ENCODE measurements around the gene NEDD8. TPM values are rescaled to one million over a fixed set of nuclear protein-coding genes. Genes with fewer than 3 reads are reported as not detected.

The NEDD8 gene
- total RNA-seq, 4 donors from 2014 or later = 42.2 to 113 (median 69.9) TPM

GRCh38 chr14:24181371-24182077, 50.6 kb downstream of the NEDD8 start:
- peaks cover 5 to 11% (median 6%) of the 10 kb centered on the region in 4 donors for H3K4me1 ChIP-seq
- peak overlapping the region in 1 of 4 donors; percentile 68 for H3K27ac ChIP-seq
- in situ Hi-C loops (cut with MboI; ENCODE audit: low pct_ligation_motif_present in 1 of 4, low pct_unique_long_range_greater_than_20kb in 1 of 4, low sequenced_read_pairs in 3 of 4) = no loop called here
- TF ChIP-seq, protein P1, sequence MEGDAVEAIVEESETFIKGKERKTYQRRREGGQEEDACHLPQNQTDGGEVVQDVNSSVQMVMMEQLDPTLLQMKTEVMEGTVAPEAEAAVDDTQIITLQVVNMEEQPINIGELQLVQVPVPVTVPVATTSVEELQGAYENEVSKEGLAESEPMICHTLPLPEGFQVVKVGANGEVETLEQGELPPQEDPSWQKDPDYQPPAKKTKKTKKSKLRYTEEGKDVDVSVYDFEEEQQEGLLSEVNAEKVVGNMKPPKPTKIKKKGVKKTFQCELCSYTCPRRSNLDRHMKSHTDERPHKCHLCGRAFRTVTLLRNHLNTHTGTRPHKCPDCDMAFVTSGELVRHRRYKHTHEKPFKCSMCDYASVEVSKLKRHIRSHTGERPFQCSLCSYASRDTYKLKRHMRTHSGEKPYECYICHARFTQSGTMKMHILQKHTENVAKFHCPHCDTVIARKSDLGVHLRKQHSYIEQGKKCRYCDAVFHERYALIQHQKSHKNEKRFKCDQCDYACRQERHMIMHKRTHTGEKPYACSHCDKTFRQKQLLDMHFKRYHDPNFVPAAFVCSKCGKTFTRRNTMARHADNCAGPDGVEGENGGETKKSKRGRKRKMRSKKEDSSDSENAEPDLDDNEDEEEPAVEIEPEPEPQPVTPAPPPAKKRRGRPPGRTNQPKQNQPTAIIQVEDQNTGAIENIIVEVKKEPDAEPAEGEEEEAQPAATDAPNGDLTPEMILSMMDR (IDR thresholded peaks at IDR 0.05) = no peak
- peak in 1 of 3 donors; percentile 6 for TF ChIP-seq POLR2AphosphoS5 (IDR thresholded peaks at IDR 0.05)
- WGBS, 2 donors (ENCODE audit: low coverage in 1 of 2) = 93% methylated on average over 19 of the region's 19 CpGs; no CpG with 5 or more reads in 1 of the 2 donors
- H3K9me3 ChIP-seq = no peaks in the 10 kb centered on the region
- H3K27me3 ChIP-seq = no peaks in the 10 kb centered on the region
- intact Hi-C loops (cut with DNase I; ENCODE audit: low total_unique reads) = no loop called here
- DNase-seq = no peak
- peaks cover 0 to 33% (median 3%) of the 10 kb centered on the region in 4 donors for H3K36me3 ChIP-seq
- H3K4me3 ChIP-seq = no peak overlapping the region

- Histone ChIP-seq H3K4me1 (peaks cover 5 to 11% (median 6%) of the 10 kb centered on the region in 4 donors), H3K27me3 (no peaks in the 10 kb centered on the region), H3K36me3 (peaks cover 0 to 33% (median 3%) of the 10 kb centered on the region in 4 donors), H3K9me3 (no peaks in the 10 kb centered on the region), H3K4me3 (no peak overlapping the region), H3K27ac (peak overlapping the region; percentile 68 to 78 (median 72))
- intact Hi-C loops (cut with DNase I; ENCODE audit: low total_unique reads) = no loop called here
- no peak for DNase-seq
- 53 to 62% methylated on average over 3 to 18 of the region's 18 CpGs for WGBS, 2 donors (ENCODE audit: low coverage in 1 of 2)
- in situ Hi-C loops (cut with MboI; ENCODE audit: low pct_ligation_motif_present in 1 of 4, low pct_unique_long_range_greater_than_20kb in 1 of 4, low sequenced_read_pairs in 3 of 4) = no loop called here
- TF ChIP-seq EP300 (IDR thresholded peaks at IDR 0.05; ENCODE audit: low read depth) = no peak
- TF ChIP-seq, protein P1 (IDR thresholded peaks at IDR 0.05) = no peak
- no peak for TF ChIP-seq POLR2AphosphoS5 (IDR thresholded peaks at IDR 0.05)
- no peak for TF ChIP-seq POLR2A (IDR thresholded peaks at IDR 0.05)
These were observed 52.0 kb downstream of the NEDD8 start for GRCh38 chr14:24179961-24180796.

DNA sequence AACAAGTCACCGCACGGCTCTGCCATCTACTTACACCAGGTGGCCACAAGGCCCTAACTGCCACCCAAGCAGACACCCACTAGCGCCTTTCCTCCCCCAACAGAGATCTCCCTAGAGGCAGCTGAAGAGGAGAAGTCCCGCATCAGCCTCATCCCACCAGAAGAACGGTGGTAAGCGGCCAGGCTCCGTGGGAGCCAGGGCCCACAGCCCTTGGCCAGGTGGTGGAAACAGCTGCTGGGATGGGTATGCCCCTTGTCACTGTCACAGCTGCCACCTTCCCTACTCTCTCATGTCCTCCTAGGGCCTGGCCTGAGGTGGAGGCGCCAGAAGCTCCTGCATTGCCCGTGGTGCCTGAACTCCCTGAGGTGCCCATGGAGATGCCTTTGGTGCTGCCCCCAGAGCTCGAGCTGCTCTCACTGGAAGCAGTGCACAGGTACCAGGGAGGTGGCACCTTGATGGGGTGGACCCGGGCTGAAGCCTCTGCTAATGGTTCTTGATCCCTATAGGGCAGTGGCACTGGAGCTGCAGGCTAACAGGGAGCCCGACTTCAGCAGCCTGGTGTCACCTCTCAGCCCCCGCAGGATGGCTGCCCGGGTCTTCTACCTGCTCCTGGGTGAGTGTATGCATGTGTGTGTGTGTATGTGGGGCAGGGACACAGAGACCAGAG, 52.7 kb downstream of the NEDD8 start:
- in situ Hi-C loops (cut with MboI; ENCODE audit: low pct_ligation_motif_present in 1 of 4, low pct_unique_long_range_greater_than_20kb in 1 of 4, low sequenced_read_pairs in 3 of 4) = no loop called here
- H3K36me3 ChIP-seq = peaks cover 0 to 30% (median 3%) of the 10 kb centered on the region in 4 donors

More for the DNA sequence above, 52.7 kb downstream of the NEDD8 start:
- Histone ChIP-seq H3K27ac (peak overlapping the region; percentile 68 to 78 (median 72)), H3K4me3 (no peak overlapping the region), H3K27me3 (no peaks in the 10 kb centered on the region), H3K4me1 (peaks cover 5 to 11% (median 6%) of the 10 kb centered on the region in 4 donors), H3K9me3 (no peaks in the 10 kb centered on the region)
- WGBS, 2 donors (ENCODE audit: low coverage in 1 of 2) = 88% methylated on average over 14 of the region's 14 CpGs; no CpG with 5 or more reads in 1 of the 2 donors
- no peak for TF ChIP-seq POLR2A (IDR thresholded peaks at IDR 0.05)
- TF ChIP-seq EP300 (IDR thresholded peaks at IDR 0.05; ENCODE audit: low read depth) = no peak
- no peak for TF ChIP-seq POLR2AphosphoS5 (IDR thresholded peaks at IDR 0.05)
- TF ChIP-seq, protein P1 (IDR thresholded peaks at IDR 0.05) = no peak
- intact Hi-C loops (cut with DNase I; ENCODE audit: low total_unique reads) = no loop called here
- DNase-seq = no peak

All from transverse colon (tissue), 4 donors.